ENCODE measurements around the gene HAUS5. TPM values are rescaled to one million over a fixed set of nuclear protein-coding genes. Genes with fewer than 3 reads are reported as not detected.
"Not testable (repeated sequence)": the region's sequence is repeated elsewhere in the genome, so short reads cannot be mapped to it uniquely, and the experiment has no call there.

The HAUS5 gene
- total RNA-seq, 1 donor from 2014 or later = 43.1 TPM

GRCh38 chr19:35654828-35655227 lies 42.3 kb downstream of the HAUS5 start:
- H3K4me1 Mint-ChIP-seq (ENCODE audit: low read depth); H3K27ac Mint-ChIP-seq; DNase-seq (ENCODE audit: low spot score); H3K9me3 Mint-ChIP-seq; H3K4me3 Mint-ChIP-seq (ENCODE audit: low read depth); intact Hi-C loops (cut with micrococcal nuclease); H3K27me3 Mint-ChIP-seq (ENCODE audit: low read depth): not testable (repeated sequence)
- H3K36me3 Mint-ChIP-seq (ENCODE audit: low read depth) = peaks cover 59% of the 10 kb centered on the region

GRCh38 chr19:35655600-35655999 lies 43.1 kb downstream of the HAUS5 start:
- no peak for DNase-seq (ENCODE audit: low spot score)
- Mint-ChIP-seq H3K27me3 (ENCODE audit: low read depth) (no peaks in the 10 kb centered on the region), H3K27ac (no peak overlapping the region), H3K36me3 (ENCODE audit: low read depth) (peaks cover 57% of the 10 kb centered on the region), H3K4me1 (ENCODE audit: low read depth) (peaks cover 6% of the 10 kb centered on the region), H3K9me3 (no peaks in the 10 kb centered on the region), H3K4me3 (ENCODE audit: low read depth) (no peak overlapping the region)
- intact Hi-C loops (cut with micrococcal nuclease) = no loop called here

GRCh38 chr19:35656700-35657099 lies 44.2 kb downstream of the HAUS5 start:
- no peak for DNase-seq (ENCODE audit: low spot score)
- Mint-ChIP-seq H3K4me1 (ENCODE audit: low read depth) (peaks cover 1% of the 10 kb centered on the region), H3K27ac (no peak overlapping the region), H3K4me3 (ENCODE audit: low read depth) (no peak overlapping the region), H3K36me3 (ENCODE audit: low read depth) (peaks cover 48% of the 10 kb centered on the region), H3K9me3 (no peaks in the 10 kb centered on the region), H3K27me3 (ENCODE audit: low read depth) (no peaks in the 10 kb centered on the region)
- intact Hi-C loops (cut with micrococcal nuclease) = no loop called here

- DNase-seq (ENCODE audit: low spot score) = no peak
- intact Hi-C loops (cut with micrococcal nuclease) = no loop called here
- Mint-ChIP-seq H3K4me3 (ENCODE audit: low read depth) (no peak overlapping the region), H3K27me3 (ENCODE audit: low read depth) (no peaks in the 10 kb centered on the region), H3K36me3 (ENCODE audit: low read depth) (peaks cover 43% of the 10 kb centered on the region), H3K9me3 (no peaks in the 10 kb centered on the region), H3K4me1 (ENCODE audit: low read depth) (no peaks in the 10 kb centered on the region), H3K27ac (no peak overlapping the region)
Measured at GRCh38 chr19:35657904-35658700, 45.6 kb downstream of the HAUS5 start.

- Mint-ChIP-seq H3K36me3 (ENCODE audit: low read depth) (peaks cover 19% of the 10 kb centered on the region), H3K9me3 (no peaks in the 10 kb centered on the region), H3K27me3 (ENCODE audit: low read depth) (no peaks in the 10 kb centered on the region), H3K4me3 (ENCODE audit: low read depth) (no peak overlapping the region), H3K4me1 (ENCODE audit: low read depth) (no peaks in the 10 kb centered on the region), H3K27ac (no peak overlapping the region)
- intact Hi-C loops (cut with micrococcal nuclease) = no loop called here
- DNase-seq (ENCODE audit: low spot score) = no peak
Measured at GRCh38 chr19:35661995-35662340, 49.4 kb downstream of the HAUS5 start.

GRCh38 chr19:35663981-35664380 lies 51.4 kb downstream of the HAUS5 start:
- Mint-ChIP-seq H3K9me3 (no peaks in the 10 kb centered on the region), H3K4me3 (ENCODE audit: low read depth) (no peak overlapping the region), H3K27ac (no peak overlapping the region), H3K27me3 (ENCODE audit: low read depth) (peaks cover under 1% of the 10 kb centered on the region), H3K36me3 (ENCODE audit: low read depth) (peaks cover 6% of the 10 kb centered on the region), H3K4me1 (ENCODE audit: low read depth) (no peaks in the 10 kb centered on the region)
- intact Hi-C loops (cut with micrococcal nuclease) = no loop called here
- DNase-seq (ENCODE audit: low spot score) = no peak

- peaks cover 2% of the 10 kb centered on the region for H3K4me1 Mint-ChIP-seq (ENCODE audit: low read depth)
- intact Hi-C loops (cut with micrococcal nuclease) = no loop called here
- no peak overlapping the region for H3K4me3 Mint-ChIP-seq (ENCODE audit: low read depth)
- no peak overlapping the region for H3K27ac Mint-ChIP-seq
- peaks cover 11% of the 10 kb centered on the region for H3K27me3 Mint-ChIP-seq (ENCODE audit: low read depth)
- no peaks in the 10 kb centered on the region for H3K9me3 Mint-ChIP-seq
- no peak for DNase-seq (ENCODE audit: low spot score)
- no peaks in the 10 kb centered on the region for H3K36me3 Mint-ChIP-seq (ENCODE audit: low read depth)
Measured at GRCh38 chr19:35665157-35665556, 52.6 kb downstream of the HAUS5 start.

- Mint-ChIP-seq H3K27ac (no peak overlapping the region), H3K9me3 (no peaks in the 10 kb centered on the region)
- intact Hi-C loops (cut with micrococcal nuclease) = no loop called here
Measured at GRCh38 chr19:35665604-35666003, 53.1 kb downstream of the HAUS5 start.

GRCh38 chr19:35666251-35666913 lies 53.8 kb downstream of the HAUS5 start, which contains the start of gene UPK1A:
Gene UPK1A (plus strand): TSS chr19:35666517. CDS start chr19:35666813, 296 bp downstream.
- DNase-seq (ENCODE audit: low spot score) = no peak
- intact Hi-C loops (cut with micrococcal nuclease) = no loop called here
- Mint-ChIP-seq H3K4me3 (ENCODE audit: low read depth) (no peak within 1 kb of the TSS), H3K27me3 (ENCODE audit: low read depth) (peaks cover 14% of the 10 kb centered on the region), H3K27ac (no peak within 1 kb of the TSS), H3K4me1 (ENCODE audit: low read depth) (peaks cover 2% of the 10 kb centered on the region), H3K36me3 (ENCODE audit: low read depth) (no peaks in the 10 kb centered on the region), H3K9me3 (no peaks in the 10 kb centered on the region)

More at GRCh38 chr19:35665604-35666003, 53.1 kb downstream of the HAUS5 start:
- DNase-seq (ENCODE audit: low spot score) = no peak
- H3K27me3 Mint-ChIP-seq (ENCODE audit: low read depth) = peaks cover 12% of the 10 kb centered on the region
- H3K4me3 Mint-ChIP-seq (ENCODE audit: low read depth) = no peak overlapping the region
- peaks cover 2% of the 10 kb centered on the region for H3K4me1 Mint-ChIP-seq (ENCODE audit: low read depth)
- no peaks in the 10 kb centered on the region for H3K36me3 Mint-ChIP-seq (ENCODE audit: low read depth)

- Mint-ChIP-seq H3K36me3 (ENCODE audit: low read depth) (no peaks in the 10 kb centered on the region), H3K27me3 (ENCODE audit: low read depth) (peaks cover 29% of the 10 kb centered on the region), H3K27ac (no peak overlapping the region), H3K4me1 (ENCODE audit: low read depth) (peaks cover 13% of the 10 kb centered on the region), H3K4me3 (ENCODE audit: low read depth) (no peak overlapping the region), H3K9me3 (no peaks in the 10 kb centered on the region)
- intact Hi-C loops (cut with micrococcal nuclease) = no loop called here
- no peak for DNase-seq (ENCODE audit: low spot score)
Measured at GRCh38 chr19:35669566-35669965, 57.0 kb downstream of the HAUS5 start.

GRCh38 chr19:35669974-35670373 lies 57.4 kb downstream of the HAUS5 start:
- intact Hi-C loops (cut with micrococcal nuclease) = no loop called here

GRCh38 chr19:35670686-35671085 lies 58.2 kb downstream of the HAUS5 start:
- H3K27ac Mint-ChIP-seq = no peak overlapping the region
- peaks cover 29% of the 10 kb centered on the region for H3K27me3 Mint-ChIP-seq (ENCODE audit: low read depth)
- DNase-seq (ENCODE audit: low spot score) = no peak
- intact Hi-C loops (cut with micrococcal nuclease) = no loop called here
- no peaks in the 10 kb centered on the region for H3K36me3 Mint-ChIP-seq (ENCODE audit: low read depth)
- H3K9me3 Mint-ChIP-seq = no peaks in the 10 kb centered on the region
- H3K4me1 Mint-ChIP-seq (ENCODE audit: low read depth) = peaks cover 13% of the 10 kb centered on the region
- no peak overlapping the region for H3K4me3 Mint-ChIP-seq (ENCODE audit: low read depth)

More at GRCh38 chr19:35669974-35670373, 57.4 kb downstream of the HAUS5 start:
- H3K9me3 Mint-ChIP-seq = no peaks in the 10 kb centered on the region
- H3K4me1 Mint-ChIP-seq (ENCODE audit: low read depth) = peaks cover 13% of the 10 kb centered on the region
- no peaks in the 10 kb centered on the region for H3K36me3 Mint-ChIP-seq (ENCODE audit: low read depth)
- no peak for DNase-seq (ENCODE audit: low spot score)
- no peak overlapping the region for H3K4me3 Mint-ChIP-seq (ENCODE audit: low read depth)
- H3K27me3 Mint-ChIP-seq (ENCODE audit: low read depth) = peaks cover 29% of the 10 kb centered on the region
- no peak overlapping the region for H3K27ac Mint-ChIP-seq

- no peak overlapping the region for H3K4me3 Mint-ChIP-seq (ENCODE audit: low read depth)
- H3K36me3 Mint-ChIP-seq (ENCODE audit: low read depth) = no peaks in the 10 kb centered on the region
- DNase-seq (ENCODE audit: low spot score) = no peak
- intact Hi-C loops (cut with micrococcal nuclease) = loop anchor here (2.0 kb wide), 1 partner anchor 41 kb away; no protein-coding TSS in a partner anchor
- peaks cover 33% of the 10 kb centered on the region for H3K27me3 Mint-ChIP-seq (ENCODE audit: low read depth)
- peaks cover 13% of the 10 kb centered on the region for H3K4me1 Mint-ChIP-seq (ENCODE audit: low read depth)
- H3K9me3 Mint-ChIP-seq = no peaks in the 10 kb centered on the region
- H3K27ac Mint-ChIP-seq = no peak overlapping the region
Measured at GRCh38 chr19:35671818-35672217, 59.3 kb downstream of the HAUS5 start.

All from activated T-helper 2 cell treated with anti-CD3 and anti-CD28 coated beads, Interferon-gamma antibody, Interleukin-2, Interleukin-4, amounts not matched to agents 10 μg/mL and 5 μg/mL and 100 μg/mL, durations not matched to agents 14 hours and 24 hours and 36 hours (primary cell).